Measurements from ENCODE around the gene RAB36. TPM values are rescaled to one million over a fixed set of nuclear protein-coding genes. Genes with fewer than 3 reads are reported as not detected.

Gene RAB36
- total and polyA plus RNA-seq, 9 of the 15 experiments (the other 6 are each of a cell fraction or from before 2014, with no cell fraction given): 0.04 to 0.50 (median 0.08) TPM; not detected in 3

GRCh38 chr22:23128269-23129108, 16.8 kb upstream of the RAB36 start (continued):
- TF ChIP-seq ZNF76 (CRISPR knock-in tag; IDR thresholded peaks at IDR 0.05; ENCODE audit: borderline replicate concordance) (no peak), ZNF780A (CRISPR knock-in tag; IDR thresholded peaks at IDR 0.05) (no peak), CREB5 (CRISPR knock-in tag; IDR thresholded peaks at IDR 0.05) (no peak), U2AF2 (optimal IDR thresholded peaks at IDR 0.05; ENCODE audit: low read depth, low read length) (no peak), COPS2 (conservative IDR thresholded peaks at IDR 0.05) (no peak), NR1H2 (CRISPR knock-in tag; IDR thresholded peaks at IDR 0.05) (no peak), TARDBP (IDR thresholded peaks at IDR 0.05) (no peak), LCOR (CRISPR knock-in tag; IDR thresholded peaks at IDR 0.05) (no peak), ARID3A (IDR thresholded peaks at IDR 0.05; ENCODE audit: borderline replicate concordance, low read depth, low read length) (peak; percentile 79), RFX7 (CRISPR knock-in tag; IDR thresholded peaks at IDR 0.05) (no peak), MAX (CRISPR knock-in tag; IDR thresholded peaks at IDR 0.05) (no peak), MTA1 (IDR thresholded peaks at IDR 0.05; ENCODE audit: borderline replicate concordance) (no peak), HNRNPK (IDR thresholded peaks at IDR 0.05; ENCODE audit: low read depth, low read length, poor library complexity, severe bottlenecking) (no peak), TFAM (CRISPR knock-in tag; conservative IDR thresholded peaks at IDR 0.05) (no peak)
- TF ChIP-seq, protein P1, sequence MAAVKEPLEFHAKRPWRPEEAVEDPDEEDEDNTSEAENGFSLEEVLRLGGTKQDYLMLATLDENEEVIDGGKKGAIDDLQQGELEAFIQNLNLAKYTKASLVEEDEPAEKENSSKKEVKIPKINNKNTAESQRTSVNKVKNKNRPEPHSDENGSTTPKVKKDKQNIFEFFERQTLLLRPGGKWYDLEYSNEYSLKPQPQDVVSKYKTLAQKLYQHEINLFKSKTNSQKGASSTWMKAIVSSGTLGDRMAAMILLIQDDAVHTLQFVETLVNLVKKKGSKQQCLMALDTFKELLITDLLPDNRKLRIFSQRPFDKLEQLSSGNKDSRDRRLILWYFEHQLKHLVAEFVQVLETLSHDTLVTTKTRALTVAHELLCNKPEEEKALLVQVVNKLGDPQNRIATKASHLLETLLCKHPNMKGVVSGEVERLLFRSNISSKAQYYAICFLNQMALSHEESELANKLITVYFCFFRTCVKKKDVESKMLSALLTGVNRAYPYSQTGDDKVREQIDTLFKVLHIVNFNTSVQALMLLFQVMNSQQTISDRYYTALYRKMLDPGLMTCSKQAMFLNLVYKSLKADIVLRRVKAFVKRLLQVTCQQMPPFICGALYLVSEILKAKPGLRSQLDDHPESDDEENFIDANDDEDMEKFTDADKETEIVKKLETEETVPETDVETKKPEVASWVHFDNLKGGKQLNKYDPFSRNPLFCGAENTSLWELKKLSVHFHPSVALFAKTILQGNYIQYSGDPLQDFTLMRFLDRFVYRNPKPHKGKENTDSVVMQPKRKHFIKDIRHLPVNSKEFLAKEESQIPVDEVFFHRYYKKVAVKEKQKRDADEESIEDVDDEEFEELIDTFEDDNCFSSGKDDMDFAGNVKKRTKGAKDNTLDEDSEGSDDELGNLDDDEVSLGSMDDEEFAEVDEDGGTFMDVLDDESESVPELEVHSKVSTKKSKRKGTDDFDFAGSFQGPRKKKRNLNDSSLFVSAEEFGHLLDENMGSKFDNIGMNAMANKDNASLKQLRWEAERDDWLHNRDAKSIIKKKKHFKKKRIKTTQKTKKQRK (IDR thresholded peaks at IDR 0.05; ENCODE audit: borderline replicate concordance, low read depth, low read length): peak; percentile 11; the same call in 1 of the 2 replicates
- TF ChIP-seq, protein P2, sequence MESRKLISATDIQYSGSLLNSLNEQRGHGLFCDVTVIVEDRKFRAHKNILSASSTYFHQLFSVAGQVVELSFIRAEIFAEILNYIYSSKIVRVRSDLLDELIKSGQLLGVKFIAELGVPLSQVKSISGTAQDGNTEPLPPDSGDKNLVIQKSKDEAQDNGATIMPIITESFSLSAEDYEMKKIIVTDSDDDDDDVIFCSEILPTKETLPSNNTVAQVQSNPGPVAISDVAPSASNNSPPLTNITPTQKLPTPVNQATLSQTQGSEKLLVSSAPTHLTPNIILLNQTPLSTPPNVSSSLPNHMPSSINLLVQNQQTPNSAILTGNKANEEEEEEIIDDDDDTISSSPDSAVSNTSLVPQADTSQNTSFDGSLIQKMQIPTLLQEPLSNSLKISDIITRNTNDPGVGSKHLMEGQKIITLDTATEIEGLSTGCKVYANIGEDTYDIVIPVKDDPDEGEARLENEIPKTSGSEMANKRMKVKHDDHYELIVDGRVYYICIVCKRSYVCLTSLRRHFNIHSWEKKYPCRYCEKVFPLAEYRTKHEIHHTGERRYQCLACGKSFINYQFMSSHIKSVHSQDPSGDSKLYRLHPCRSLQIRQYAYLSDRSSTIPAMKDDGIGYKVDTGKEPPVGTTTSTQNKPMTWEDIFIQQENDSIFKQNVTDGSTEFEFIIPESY (CRISPR knock-in tag; IDR thresholded peaks at IDR 0.05): no peak
- TF ChIP-seq, protein P3, sequence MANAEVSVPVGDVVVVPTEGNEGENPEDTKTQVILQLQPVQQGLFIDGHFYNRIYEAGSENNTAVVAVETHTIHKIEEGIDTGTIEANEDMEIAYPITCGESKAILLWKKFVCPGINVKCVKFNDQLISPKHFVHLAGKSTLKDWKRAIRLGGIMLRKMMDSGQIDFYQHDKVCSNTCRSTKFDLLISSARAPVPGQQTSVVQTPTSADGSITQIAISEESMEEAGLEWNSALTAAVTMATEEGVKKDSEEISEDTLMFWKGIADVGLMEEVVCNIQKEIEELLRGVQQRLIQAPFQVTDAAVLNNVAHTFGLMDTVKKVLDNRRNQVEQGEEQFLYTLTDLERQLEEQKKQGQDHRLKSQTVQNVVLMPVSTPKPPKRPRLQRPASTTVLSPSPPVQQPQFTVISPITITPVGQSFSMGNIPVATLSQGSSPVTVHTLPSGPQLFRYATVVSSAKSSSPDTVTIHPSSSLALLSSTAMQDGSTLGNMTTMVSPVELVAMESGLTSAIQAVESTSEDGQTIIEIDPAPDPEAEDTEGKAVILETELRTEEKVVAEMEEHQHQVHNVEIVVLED (CRISPR knock-in tag; IDR thresholded peaks at IDR 0.05): no peak

Data from K562 (cell line).